ENCODE results near the gene HNRNPH2. TPM values are rescaled to one million over a fixed set of nuclear protein-coding genes. Genes with fewer than 3 reads are reported as not detected.

HNRNPH2 gene
- total RNA-seq, 1 experiment from 2014 or later: 82.5 TPM

GRCh38 chrX:101460669-101461068 is 52.6 kb downstream of the HNRNPH2 start:
- no peak for DNase-seq (ENCODE audit: low read depth)

GRCh38 chrX:101462892-101463291 is 54.9 kb downstream of the HNRNPH2 start:
- peak; percentile 38 for DNase-seq (ENCODE audit: low read depth)

Other genes with a start within 250 kb of the HNRNPH2 start
- gene DRP2, start 188.4 kb upstream of the HNRNPH2 start, total RNA-seq (2014; rRNA removed; shearing (Covaris generic)): 0.42 and 0.44 TPM in 2 replicates
- not detected in 2 replicates for gene TAF7L, start 116.9 kb upstream of the HNRNPH2 start, total RNA-seq (2014; rRNA removed; shearing (Covaris generic))
- 9.4 and 9.6 TPM in 2 replicates for gene TIMM8A, start 59.5 kb upstream of the HNRNPH2 start, total RNA-seq (2014; rRNA removed; shearing (Covaris generic))
- gene BTK, start 22.0 kb upstream of the HNRNPH2 start, total RNA-seq (2014; rRNA removed; shearing (Covaris generic)): 0.05 TPM in 1 of 2 replicates, not detected in the other
- 1,377 and 1,626 TPM in 2 replicates for gene RPL36A, start 17.2 kb upstream of the HNRNPH2 start, total RNA-seq (2014; rRNA removed; shearing (Covaris generic))
- 130 and 154 TPM in 2 replicates for gene GLA, start 297 bp upstream of the HNRNPH2 start, total RNA-seq (2014; rRNA removed; shearing (Covaris generic))
- 0.25 and 1.2 TPM in 2 replicates for gene ARMCX4, start 77.2 kb downstream of the HNRNPH2 start, total RNA-seq (2014; rRNA removed; shearing (Covaris generic))
- 34.4 and 38.9 TPM in 2 replicates for gene ARMCX1, start 142.3 kb downstream of the HNRNPH2 start, total RNA-seq (2014; rRNA removed; shearing (Covaris generic))
- gene ARMCX6, start 209.8 kb downstream of the HNRNPH2 start, total RNA-seq (2014; rRNA removed; shearing (Covaris generic)): 71.8 and 89.8 TPM in 2 replicates
- gene ARMCX3, start 214.9 kb downstream of the HNRNPH2 start, total RNA-seq (2014; rRNA removed; shearing (Covaris generic)): 49.3 and 78.8 TPM in 2 replicates